AG09319 (cell line): ENCODE measurements around the gene SLC43A3.

Experiments
- DNase-seq: peaks from one replicate; pipeline ENCODE4 v3.0.0-alpha.2; 2010; ENCODE audit warnings: low read depth; ENCODE audit errors: extremely low read depth
- CTCF ChIP-seq: IDR thresholded peaks from 2 replicates; pipeline ENCODE4 v1.5.1; 2011; ENCODE audit warnings: low read depth, mild to moderate bottlenecking, inconsistent platforms, low read length, moderate library complexity

The SLC43A3 gene

DNA sequence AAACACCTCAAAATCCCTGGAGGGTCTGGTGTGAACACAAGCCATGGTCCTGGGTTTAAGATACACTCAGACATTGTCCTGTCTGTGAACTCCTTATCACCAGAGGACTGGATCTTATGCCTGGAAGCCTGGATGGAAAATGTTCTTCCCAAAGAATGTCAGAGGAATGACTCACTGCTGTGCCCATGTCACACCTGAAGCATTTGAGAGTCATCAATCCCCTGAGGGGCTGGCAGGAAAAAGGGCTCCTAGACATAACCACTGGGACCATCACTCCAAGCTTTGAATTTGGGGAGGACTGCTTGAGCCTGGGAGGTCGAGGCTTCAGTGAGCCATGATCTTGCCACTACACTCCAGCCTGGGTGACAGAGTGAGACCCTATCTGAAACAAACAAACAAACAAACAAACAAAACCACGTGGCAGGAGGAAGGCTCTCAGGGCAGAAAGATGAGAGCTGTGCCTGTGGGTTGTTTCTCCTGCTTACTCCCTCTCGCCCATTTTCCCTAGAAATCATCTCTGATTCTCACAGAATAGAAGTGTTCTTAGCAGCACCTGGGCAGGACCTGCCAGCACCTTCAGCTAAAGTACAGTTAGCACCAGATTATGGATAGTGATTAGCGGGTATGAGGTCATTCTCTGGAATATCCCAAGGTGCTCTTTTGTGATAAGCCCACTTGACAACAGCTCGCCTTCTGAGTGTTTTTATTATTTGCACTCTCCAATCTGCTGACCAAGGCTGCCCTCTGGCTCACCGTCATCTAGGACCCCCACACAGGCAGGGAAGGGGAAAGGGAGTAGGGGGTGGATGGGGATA lies 24.5 kb downstream of the SLC43A3 start:
- DNase-seq, result no peak
- TF ChIP-seq CTCF, result no peak

DNA sequence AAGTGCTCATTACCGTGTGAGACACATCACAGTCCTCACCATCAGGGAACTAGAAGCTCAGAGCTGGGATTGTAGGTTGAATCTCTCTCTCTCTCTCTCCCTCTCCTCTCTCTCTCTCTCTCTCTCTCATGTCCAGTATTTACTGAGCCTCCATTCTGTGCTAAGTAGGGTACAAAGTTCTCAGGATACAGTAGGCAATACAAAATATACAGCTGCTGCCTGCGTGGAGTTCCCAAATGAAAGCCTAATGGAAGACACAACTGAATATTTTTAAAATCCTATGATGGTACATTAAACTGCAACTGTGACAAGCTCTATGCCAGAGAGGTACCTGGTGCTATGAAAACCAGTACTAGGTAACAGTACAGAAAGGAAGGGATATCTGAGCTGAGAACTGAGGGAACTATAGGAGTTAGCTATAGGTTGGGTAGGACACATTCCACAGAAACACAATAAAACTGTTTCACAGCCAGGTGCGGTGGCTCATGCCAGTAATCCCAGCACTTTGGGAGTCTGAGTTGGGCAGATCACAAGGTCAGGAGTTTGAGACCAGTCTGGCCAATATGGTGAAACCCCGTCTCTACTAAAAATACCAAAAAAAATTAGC lies 26.8 kb downstream of the SLC43A3 start:
- DNase-seq, result no peak
- TF ChIP-seq CTCF, result no peak

- TF ChIP-seq CTCF, result no peak
- no peak for DNase-seq
Measured at GRCh38 chr11:57399221-57399620, 27.7 kb downstream of the SLC43A3 start.

- no peak for TF ChIP-seq CTCF
- no peak for DNase-seq
Measured at GRCh38 chr11:57397394-57397990, 29.4 kb downstream of the SLC43A3 start.

DNA sequence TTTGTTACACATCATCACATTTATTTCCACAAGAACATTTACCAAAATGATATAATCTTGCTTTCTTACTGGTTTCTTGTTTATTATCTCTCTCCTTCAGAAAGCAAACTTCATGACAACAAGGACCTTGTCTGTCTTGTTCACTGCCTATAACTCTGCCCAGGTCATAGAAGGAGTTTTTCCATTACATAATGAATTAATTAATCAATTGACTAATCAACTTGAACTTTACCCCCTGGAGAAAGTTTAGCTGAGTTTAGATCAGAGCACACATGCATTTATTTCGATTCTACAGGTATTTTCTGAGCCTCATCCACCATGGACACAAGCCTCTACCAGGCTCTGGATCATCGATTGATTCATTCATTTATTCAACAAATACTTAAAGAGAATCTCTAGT lies 30.2 kb downstream of the SLC43A3 start:
- DNase-seq, result no peak
- no peak for TF ChIP-seq CTCF

DNA sequence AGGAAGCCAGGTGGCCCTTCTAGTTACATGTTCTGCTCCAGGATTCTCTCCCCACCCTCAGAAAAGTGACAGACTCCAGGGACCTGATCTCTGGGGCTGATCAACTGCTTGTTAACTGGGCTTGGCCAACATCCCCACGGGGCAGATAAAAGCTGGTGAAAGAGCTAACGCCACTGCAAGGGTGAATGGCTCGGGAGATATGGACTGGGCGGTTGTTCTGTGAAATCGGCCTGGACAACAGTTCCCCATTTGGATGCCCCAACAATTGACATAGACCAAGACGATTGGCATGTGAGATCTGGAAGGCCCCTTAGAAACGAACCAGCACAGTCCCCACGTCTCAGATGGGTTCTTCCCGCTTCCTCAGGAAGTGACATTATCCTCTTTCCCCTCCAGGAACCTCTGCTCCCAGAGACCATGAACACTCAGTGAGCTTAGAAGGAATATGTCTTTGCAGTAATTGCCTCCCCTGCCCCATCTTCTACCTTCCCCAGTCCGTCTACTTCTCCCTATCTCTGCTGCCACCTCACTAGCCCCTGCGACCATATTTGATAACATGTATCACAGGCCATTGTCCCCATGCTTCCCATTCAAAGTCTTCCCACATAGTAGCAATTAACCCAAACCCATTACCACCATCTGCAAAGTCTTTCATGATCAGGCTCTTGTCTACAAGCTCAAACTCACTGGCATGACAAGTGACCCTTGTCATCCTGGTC lies 30.9 kb downstream of the SLC43A3 start:
- no peak for TF ChIP-seq CTCF

More for the DNA sequence above, 30.9 kb downstream of the SLC43A3 start:
- DNase-seq, result no peak
